GM19240 (cell line): ENCODE data around the gene ITGA11.

Experiments used
- DNase-seq: peaks from one replicate; pipeline ENCODE4 v3.0.0; 2011; ENCODE audit warnings: low spot score; ENCODE audit not compliant: insufficient read length

The ITGA11 gene

DNA sequence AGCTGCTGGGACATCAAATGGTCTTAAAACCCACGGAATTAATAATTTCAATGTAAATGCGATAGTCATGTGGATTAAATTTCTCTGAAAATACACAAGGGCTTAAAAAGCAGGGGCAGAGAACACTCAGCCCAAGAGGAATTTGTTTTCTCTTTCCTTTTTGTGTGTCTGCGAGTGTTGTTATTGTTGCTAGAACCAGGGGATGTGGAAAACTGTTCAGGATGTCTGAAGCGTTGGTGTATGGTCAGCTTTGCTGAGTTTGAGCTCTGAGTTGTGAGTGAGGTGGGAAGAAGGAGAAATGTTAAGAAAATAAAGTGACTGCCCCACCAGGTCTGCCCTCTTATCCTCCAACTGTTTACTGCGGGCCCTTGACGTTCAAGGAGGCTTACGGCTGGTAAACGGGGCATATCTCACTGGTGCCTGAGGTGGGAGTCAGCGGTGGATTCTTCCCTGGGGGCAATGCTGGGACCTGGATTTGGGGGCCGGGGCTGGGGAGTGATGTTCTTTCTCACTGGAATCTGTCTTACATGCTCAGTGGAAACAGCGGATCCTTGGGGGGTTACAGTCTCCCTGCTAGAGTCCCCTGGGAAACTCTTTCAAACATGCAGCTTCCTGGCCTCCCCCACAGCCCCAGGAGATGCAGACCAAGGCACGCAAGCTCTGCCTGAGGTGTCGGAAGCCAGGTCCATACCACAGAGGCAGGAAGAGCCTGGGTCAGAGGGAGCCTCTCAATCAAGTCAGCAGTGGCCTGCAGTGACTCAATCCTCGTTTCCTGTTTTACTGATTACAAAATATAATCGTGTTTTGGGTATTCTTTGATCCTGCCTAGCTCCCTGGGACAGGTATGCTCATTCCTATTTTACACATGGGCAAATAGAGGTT is 41.8 kb downstream of the ITGA11 start:
- peak; percentile 23 for DNase-seq

DNA sequence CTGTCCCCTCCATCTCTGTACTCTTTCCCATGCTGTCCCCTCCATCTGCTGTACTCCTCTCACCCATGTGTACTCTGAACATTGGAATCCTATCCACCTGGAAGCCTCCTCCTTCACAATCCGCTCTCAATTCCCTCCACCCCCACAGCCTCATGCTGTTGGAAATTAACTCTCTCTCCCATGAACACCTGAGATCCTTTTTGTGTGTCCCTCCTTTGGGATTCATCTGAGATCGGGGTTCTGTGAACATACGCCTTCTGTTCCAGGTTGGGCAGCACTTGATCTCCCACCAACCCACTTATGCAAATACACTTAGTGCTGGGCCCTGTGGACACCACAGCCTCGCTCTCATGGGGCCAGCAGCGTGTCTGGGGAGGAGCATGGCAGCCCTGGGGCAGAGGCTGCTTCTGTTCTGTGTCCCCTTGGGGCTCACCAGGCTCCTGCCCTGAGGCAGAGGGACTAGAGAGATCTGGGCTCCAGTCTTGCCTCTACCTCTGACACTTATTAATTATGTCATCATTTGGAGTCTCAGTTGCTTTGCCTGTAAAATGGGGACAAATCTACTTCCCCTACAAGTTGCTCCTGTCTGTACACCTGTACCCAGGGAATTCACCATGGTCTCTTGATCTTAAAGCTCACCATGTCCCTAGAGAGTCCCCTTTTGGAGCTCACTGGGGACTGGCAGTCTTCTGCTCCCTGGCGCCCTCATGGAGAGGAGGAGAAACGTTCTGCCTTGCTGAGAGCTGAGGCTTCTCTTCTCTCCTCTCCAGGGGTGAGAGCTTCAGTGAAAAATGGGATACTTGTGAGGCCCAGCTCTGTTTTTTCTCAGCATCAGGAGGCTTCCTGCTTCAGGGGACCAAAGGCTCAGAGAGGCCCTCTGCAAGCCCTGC is 42.7 kb downstream of the ITGA11 start:
- DNase-seq = no peak

DNA sequence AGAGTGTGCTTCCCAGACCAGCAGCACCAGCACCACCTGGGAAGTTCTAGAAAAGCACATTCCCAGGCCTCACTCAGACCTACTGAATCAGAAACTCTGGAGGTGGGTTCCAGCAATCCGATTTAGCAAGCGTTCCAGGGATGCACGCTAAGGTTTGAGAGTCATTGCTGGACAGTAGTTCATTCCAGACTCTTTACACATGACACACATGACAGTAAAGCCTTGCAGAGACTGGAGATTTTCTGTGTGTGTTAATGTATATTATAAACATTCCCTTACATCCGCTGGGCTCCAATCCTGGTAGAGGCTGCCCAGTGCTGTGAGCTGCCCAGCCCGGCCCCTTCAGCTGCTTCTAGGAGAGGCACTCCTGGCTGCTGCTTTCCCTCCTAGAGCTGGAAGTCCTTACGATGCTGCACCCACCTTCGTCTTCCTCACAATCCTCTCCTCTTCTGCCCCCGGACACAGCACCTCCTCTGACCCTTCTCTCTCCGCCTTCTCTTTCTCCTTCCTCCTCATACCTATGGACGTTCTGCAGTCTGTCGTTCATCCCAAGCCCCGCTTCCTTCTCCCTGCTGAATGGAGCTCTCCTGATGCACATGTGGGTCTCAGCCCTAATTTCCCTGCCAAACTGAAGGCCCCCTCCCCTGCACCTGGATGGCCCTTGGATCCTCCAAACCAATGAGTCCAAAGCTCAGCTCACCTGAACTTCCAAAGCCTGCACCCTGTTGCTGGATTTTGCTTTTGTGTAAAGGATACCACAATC is 44.4 kb downstream of the ITGA11 start:
- DNase-seq = no peak

DNA sequence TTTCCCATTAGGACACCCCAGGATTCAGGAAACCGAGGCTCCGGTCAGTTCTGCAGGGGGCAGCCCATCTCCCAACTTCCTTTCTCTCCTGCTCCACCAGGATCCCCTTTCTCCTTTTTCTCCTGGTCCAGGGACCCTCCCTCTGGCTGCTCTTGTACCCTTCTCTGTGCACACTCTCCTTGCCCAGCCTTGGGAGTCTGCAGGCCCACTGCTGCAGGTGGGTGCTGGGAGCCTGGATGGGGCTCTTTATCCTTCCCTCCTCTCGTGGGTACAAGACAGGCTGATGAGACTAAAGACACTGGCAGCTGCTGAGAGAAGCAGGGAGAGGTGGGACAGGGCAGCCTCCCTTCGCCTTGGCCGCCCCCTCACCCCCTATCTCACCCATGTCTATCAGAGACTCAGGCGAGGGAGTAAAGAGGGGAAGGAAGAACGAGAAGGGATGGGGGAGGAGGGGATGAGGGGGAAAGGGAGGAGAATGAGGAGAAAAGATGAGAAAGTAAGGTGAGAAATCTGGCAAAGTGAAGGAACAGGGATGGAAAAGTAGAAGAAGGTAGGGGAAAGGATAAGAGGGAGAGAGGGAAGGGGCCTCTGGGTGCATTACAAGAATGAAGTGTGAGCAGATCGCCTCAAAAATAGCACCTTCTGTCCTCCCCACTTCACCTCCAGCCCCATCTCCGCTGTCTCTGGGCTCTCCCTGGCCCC is 45.2 kb downstream of the ITGA11 start:
- no peak for DNase-seq

DNA sequence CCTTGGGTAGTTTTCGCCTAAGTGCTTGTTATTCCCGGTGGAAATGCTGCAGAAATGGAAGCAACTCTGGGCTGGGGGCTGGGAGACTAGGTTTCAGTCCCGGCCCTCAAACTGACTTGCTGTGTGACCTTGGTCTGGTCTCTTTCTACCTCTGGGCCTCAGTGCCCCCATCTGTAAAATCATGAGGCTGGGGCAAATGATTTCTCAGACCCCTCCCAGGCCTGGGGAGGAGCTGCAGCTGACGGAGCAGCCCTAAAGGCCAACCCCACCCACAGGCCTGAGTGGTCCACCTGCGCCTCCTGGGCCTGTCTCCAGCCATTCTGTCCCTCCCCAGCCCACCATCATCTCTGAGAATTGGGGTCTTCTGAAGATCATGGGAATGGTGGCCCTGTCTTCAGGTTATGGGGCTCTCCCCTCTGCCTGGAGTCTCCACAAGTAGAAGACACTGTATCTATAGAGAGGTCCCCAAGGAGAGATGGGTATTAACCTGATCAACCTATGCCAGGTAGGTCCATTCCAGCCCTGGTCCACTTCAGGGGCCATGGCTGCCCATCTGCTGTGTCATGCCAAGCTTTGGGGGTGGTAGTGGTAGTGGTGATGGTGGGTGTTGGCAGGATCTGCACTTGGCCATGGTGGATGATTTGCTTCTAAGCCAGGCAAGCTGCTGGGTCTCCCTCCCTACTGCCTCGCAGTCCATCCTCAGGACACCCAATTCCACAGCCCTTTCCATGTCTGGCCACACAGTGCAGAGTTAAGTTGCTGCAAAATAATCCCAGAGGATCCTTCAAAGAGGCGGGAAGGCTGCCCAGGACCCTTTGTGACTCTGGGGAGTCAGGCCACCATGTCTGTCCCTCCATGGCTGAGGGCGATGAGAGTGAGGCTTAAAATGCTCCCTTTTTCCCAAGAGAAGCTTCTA is 46.0 kb downstream of the ITGA11 start:
- no peak for DNase-seq

DNA sequence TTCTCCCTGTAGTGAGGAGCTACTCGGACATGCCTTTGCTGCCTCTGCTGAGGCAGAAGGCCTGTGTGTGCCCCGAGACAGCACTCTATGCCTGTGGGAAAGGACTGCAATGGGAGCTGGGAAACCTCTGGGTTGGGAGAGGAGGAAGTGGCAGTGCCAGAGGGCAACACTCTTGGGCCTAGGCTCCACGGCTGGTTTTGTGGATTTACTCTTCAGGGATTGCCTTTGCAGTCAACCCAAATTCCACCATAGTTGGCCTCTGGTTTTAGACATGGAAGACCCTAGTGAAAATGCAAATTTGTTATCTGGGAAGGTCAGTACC is 46.8 kb downstream of the ITGA11 start:
- DNase-seq = no peak

DNA sequence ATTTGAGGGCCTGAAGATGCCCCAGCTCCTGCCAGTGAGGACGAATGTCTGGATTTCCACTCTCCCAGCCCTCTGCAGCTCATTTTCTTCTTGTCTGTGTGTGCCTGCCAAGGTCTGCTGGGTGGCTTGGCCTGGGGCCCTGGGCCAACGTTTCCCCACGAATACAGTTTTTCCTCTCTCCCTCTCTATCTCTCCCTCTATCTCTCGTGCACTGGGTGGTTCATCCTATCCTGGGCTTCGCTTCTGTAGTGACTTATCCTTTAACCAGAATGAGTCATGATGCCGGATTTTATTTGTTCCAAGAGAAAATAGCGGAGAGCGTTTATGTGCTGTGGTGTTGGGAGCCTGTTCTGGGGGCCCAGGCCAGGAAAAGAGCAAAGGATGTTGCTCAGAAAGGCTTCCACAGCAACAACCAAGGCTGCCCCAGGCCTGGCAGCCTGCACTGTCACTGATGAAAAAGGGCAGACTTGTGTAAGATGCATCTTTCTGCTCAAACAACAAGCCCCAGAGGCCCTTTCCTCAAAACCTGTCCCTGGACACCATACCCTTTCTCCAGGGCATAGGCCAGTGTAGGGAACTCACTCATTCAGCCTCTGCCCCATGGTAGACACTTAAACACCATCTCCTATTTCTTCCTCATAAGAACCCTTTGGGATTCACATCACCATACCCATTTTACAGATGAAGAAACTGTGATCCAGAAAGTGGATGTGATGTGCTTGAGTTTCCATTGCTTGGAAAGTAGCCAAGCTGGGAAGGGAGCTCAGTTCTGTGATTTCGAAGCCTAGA is 47.3 kb downstream of the ITGA11 start:
- DNase-seq = no peak

DNA sequence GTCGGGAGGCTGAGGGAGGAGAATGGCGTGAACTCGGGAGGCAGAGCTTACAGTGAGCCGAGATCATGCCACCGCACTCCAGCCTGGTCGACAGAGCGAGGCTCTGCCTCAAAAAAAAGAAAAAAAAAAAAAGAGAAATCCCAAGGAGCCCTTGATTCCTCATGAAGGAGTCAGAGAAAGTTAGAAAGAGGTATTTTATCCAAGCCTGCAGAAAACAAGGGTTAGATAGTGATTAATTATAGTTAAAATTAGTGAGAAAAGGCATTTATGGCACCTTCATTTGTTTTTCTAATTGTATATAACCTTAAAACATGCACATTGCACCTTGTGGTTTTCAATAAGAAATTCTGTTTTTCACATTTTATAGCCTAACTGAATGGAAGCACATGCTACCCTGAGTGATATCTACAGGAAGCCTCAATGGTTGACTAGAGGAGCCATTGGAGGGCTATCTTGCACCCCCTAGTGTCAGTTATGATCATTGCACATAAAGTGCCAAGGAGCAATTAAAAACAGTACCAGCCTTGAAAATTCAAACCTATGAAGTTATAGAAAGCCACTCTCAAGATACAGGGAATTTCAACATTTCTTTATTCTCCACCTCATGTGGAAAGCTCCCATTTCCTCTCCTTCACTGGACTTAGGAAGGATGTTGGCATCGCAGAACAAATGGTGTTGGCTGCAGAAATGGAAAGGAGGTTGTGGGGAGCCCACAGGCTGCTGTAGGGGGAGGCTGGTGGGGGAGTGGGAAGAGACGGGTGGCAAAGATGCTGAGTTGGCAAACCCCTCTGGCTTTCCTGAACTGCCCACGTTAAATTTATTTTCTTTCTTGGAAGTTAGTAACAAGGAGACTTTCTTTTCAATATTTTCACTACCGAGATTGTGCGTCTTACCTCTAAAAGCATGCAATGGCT is 48.5 kb downstream of the ITGA11 start:
- peak; percentile 59 for DNase-seq

DNA sequence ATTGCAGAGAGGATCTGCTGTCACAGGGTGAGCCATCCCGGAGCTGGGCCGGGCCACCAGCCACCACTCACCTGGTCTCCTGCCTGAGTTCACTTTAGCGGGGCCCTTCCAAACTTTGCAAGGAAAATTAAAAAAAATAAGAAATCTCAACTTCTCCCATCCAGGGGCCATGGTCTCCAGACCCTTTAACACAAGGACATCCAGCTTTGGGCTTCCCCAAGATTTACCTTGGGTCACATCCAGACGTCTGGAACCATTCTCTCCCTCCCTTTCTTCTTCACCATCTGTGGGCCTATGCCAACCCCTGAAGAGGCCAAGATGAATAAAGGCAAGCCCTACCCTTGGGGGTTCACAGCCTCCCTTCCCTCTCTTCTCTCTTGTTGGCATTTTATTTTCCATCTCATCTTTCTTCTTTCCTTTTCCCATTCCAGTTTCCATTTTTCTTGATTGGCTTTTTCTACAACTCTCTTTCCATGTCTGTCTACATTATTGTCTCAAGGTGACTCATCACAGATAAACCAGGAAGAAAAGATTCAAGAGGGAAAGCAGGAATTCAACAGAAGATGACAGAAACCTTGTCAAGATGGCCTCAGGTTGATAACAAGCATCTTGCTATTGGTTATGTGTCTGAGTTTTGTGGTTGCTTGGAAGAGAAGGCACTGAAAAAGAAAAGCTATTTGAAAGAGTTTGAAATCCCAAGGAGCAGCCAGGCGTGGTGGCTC is 49.5 kb downstream of the ITGA11 start:
- no peak for DNase-seq

DNA sequence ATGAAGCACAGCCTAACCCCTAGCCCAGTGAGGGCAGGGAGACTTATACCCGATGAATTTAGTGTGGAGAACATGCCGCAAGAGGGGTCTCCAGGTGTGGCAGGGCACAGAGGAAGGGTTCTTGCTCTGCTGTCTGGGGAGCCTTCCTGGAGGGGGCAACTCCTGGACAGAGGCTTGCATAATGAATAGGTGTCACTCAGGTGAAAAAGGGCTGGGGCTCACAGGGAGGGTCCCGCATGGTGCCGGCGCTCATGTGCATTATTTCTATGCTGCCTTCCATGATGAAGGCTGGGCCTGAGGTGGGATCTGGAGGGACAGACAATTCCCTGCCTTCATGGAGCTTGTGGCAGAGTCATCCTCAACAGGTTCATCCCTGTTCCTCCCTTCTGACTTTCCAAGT is 51.5 kb downstream of the ITGA11 start:
- no peak for DNase-seq

DNA sequence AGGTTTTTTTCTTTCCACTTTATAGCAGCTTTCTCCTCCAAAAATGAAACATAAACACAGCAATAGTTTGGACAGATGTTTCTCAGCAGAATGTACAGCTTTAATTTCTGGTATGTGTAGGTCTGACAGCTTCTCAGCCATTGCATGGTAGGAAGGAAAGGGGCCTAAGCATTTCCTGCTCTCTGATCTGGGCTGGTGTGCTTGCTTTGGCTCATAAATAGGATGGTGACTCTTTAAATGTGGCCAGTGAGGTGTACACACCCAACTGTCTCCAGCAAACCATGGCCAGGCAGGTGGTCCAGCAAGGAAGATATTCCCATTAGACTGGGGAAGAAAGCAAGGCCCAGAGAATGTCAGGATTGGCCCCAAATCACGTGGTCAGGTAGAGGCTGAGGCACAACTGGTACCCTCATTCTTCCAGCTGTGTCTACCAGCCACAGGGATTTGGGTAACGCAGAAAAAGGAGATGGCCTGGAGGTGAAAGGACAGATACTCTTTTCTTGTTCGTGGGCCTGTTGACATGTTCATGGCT is 52.1 kb downstream of the ITGA11 start:
- DNase-seq = no peak

DNA sequence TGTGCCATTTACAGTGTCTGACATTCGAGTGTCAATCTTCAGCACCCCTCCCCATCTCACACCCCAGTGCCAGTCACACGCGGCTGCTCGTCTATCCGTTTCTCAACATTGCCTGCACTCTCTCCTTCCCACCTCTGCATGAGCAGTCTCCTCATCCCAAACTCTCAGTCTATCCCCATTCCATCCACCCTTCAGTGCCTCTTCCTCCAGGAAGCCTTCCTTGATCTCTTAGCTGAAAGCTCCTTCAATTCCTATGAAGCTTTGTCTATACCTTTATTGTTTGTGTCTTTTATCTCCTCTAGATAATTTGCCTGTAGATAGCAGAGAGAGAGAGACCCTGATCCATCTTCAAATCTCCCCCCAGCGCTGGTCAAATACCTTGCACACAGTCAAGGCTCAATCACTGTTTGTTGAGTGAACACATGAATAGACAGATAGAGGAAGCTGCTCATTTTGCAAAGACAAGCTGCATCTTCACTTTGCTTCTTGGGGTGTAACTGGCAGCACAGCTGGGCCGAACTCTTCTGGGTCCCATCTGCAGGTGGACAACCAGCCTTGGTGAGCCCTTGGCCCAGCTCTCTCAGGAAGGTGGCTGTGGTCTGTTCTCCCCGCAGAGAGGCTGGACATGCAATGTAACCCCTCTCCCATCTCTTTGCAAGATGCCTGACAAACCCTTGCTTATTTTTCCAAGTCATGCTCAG is 52.8 kb downstream of the ITGA11 start:
- no peak for DNase-seq

DNA sequence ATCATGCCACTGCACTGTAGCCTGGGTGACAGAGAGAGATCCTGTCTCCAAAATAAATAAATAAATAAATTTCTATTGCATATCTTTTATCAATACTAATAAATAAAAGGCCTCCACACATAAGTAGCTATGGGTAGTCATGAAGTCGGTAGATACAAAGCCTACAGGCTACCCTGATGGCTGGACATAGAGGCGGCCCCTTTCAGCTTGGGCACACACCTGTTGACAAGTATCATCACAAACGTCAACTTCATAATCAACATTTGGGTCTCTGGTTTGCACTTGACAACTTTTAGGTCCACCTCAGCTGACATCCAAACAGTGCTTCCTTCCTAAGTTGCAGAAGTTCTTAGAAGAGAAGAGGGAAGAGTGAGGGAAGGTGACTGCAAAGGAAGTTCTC is 53.4 kb downstream of the ITGA11 start:
- no peak for DNase-seq

DNA sequence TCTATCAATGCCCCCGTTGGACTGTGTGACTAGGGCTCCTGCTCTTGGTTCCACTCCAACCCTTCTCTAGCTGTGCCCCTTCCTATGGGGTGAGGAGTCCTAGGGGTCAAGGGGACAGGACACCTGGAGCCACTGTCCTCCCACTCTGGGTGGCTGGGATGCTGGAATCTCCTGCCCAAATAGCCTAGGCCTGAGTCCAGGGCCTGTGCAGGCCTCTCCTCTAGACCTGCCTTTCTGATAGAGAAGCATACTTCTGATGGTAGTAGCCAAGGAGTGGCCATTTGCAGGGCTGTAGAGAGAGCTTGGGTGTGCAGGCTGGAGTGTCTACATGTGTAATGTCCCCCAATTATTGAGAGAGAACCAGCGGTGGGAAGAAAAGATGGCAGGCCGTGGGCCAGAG is 54.2 kb downstream of the ITGA11 start:
- DNase-seq = no peak

DNA sequence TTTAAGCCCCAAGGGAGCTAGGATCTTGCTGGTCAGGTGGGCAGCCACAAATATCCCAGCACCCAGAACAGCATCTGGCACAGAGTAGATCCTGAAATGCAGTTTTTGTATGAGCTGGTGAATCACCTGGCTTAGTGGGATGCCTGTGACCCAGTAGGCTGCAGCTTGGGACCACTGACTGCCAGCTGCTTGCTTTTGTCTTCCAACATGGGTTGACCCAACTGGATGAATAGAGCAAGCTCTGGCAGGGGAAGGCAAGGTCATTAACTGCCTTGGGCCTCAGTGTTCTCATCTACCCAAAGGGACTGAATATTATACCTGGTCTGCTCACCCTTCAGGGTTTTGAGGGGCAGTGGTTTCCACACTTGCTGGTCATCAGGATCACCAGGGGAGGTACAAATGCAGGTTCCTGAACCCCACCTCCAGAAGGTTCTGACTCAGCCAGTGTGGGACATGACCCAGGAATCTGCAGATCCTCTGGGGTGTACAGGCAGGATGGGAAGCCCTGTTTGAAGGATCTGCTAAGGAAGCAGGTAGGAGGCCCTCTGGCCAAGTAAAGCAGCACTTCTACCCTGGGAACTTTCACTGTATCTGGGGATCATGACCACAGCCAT is 55.4 kb downstream of the ITGA11 start:
- no peak for DNase-seq

DNA sequence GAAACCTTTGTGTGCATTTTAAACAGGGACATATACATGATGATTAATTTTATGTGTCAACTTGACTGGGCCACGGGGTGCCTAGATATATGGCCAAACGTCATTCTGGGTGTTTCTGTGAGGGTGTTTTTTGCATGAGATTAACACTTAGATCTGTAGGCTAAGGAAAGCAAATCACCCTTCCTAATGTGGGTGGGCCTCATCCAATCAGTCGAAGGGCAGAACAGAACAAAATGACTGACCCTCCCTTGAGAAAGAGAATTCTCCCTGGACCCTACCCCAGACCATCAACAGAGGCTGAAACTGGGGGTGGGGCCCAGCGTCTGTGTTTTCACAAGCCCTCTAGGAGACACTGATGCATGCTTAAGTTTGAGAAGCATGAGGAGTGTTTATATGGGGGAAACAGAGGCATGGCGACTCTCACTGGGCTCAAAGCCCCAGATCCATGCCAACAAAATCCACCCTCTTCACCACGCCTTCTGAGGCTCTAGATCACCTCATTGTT is 56.2 kb downstream of the ITGA11 start:
- DNase-seq = no peak
